HEK293 (cell line): ENCODE measurements around the gene BRD1.

Source experiments
- CTCF ChIA-PET: fragments of 350-600 bp; formaldehyde crosslinking; extraction: SDS; loops from one replicate; lab custom pipeline; 2021; ENCODE audit warnings: antibody characterized with exemption; lab: Yijun Ruan, JAX
- POLR2A ChIA-PET: fragments of 300-600 bp; formaldehyde crosslinking; extraction: SDS; loops from one replicate; lab custom pipeline; 2020; ENCODE audit warnings: antibody characterized with exemption, inconsistent platforms; lab: Yijun Ruan, JAX
- H3K27ac ChIP-seq: fragments of 200-500 bp; sonication (Bioruptor generic); 2 replicates; pipeline ENCODE4 v1.5.1; 2014; ENCODE audit warnings: low read depth, low read length, control low read depth, inconsistent platforms; ENCODE audit errors: extremely low read depth
- H3K36me3 ChIP-seq, 2 experiments: fragments of 200-500 bp in 1 of 2; sonication (Bioruptor generic) in 1 of 2; 1 replicate in 1 of 2; 2 replicates in 1 of 2; pipeline ENCODE4 v1.5.1; 2014 to 2017; ENCODE audit warnings: inconsistent platforms in 2 of 2, low read length in 2 of 2; ENCODE audit not compliant: control insufficient read depth in 2 of 2, insufficient read depth in 1 of 2
- H3K4me1 ChIP-seq: fragments of 200-500 bp; sonication (Bioruptor generic); 2 replicates; pipeline ENCODE4 v1.5.1; 2014; ENCODE audit warnings: mild to moderate bottlenecking, low read length, inconsistent platforms; ENCODE audit not compliant: control insufficient read depth, insufficient read depth
- H3K4me3 ChIP-seq: 2 replicates; pipeline ENCODE4 v1.5.1; 2011; ENCODE audit warnings: low read depth, mild to moderate bottlenecking, control low read depth, low read length, moderate library complexity
- H3K9me3 ChIP-seq: fragments of 200-500 bp; sonication (Bioruptor generic); 2 replicates; pipeline ENCODE4 v1.5.1; 2014; ENCODE audit warnings: low read depth, low read length, inconsistent platforms; ENCODE audit not compliant: control insufficient read depth, insufficient read depth
- BCL11B ChIP-seq: fragments of 450-650 bp; formaldehyde crosslinking; IDR thresholded peaks from 2 replicates; pipeline ENCODE4 v1.5.1; 2016; ENCODE audit warnings: low read depth, missing biosample characterization, missing genetic modification characterization
- MEIS1 ChIP-seq: sonication (generic); formaldehyde crosslinking; IDR thresholded peaks from 2 replicates; pipeline ENCODE4 v1.8.1; 2022; ENCODE audit warnings: missing genetic modification reagents, mild to moderate bottlenecking, borderline replicate concordance
- ZBTB21 ChIP-seq: fragments of 450-650 bp; formaldehyde crosslinking; IDR thresholded peaks from 2 replicates; pipeline ENCODE4 v1.5.1; 2017; ENCODE audit warnings: missing biosample characterization, missing genetic modification characterization
- ZNF211 ChIP-seq: fragments of 450-650 bp; formaldehyde crosslinking; IDR thresholded peaks from 2 replicates; pipeline ENCODE4 v1.5.1; 2016; ENCODE audit warnings: low read depth, missing biosample characterization, missing genetic modification characterization
- ZNF221 ChIP-seq: fragments of 450-650 bp; formaldehyde crosslinking; IDR thresholded peaks from 2 replicates; pipeline ENCODE4 v1.5.1; 2017; ENCODE audit warnings: missing biosample characterization, missing genetic modification characterization, borderline replicate concordance
- ZNF223 ChIP-seq: fragments of 450-650 bp; formaldehyde crosslinking; IDR thresholded peaks from 2 replicates; pipeline ENCODE4 v1.5.1; 2016; ENCODE audit warnings: missing biosample characterization, missing genetic modification characterization
- ZNF341 ChIP-seq: fragments of 450-650 bp; formaldehyde crosslinking; IDR thresholded peaks from 2 replicates; pipeline ENCODE4; 2016; ENCODE audit warnings: low read depth, missing biosample characterization, missing genetic modification characterization
- ZNF510 ChIP-seq: fragments of 450-650 bp; formaldehyde crosslinking; IDR thresholded peaks from 2 replicates; pipeline ENCODE4 v1.5.1; 2018; ENCODE audit warnings: mild to moderate bottlenecking, missing genetic modification characterization, missing biosample characterization; ENCODE audit not compliant: insufficient replicate concordance
- ZNF514 ChIP-seq: fragments of 450-650 bp; formaldehyde crosslinking; IDR thresholded peaks from 2 replicates; pipeline ENCODE4 v1.5.1; 2016; ENCODE audit warnings: missing biosample characterization, missing genetic modification characterization
- ZNF548 ChIP-seq: fragments of 450-650 bp; formaldehyde crosslinking; IDR thresholded peaks from 2 replicates; pipeline ENCODE4 v1.5.1; 2016; ENCODE audit warnings: missing biosample characterization, missing genetic modification characterization
- ZNF549 ChIP-seq: fragments of 450-650 bp; IDR thresholded peaks from 2 replicates; pipeline ENCODE4 v1.5.1; 2018; ENCODE audit warnings: missing biosample characterization, missing genetic modification characterization, mild to moderate bottlenecking, inconsistent platforms, moderate library complexity
- ZNF571 ChIP-seq: fragments of 450-650 bp; formaldehyde crosslinking; IDR thresholded peaks from 2 replicates; pipeline ENCODE4 v1.5.0; 2017; ENCODE audit warnings: missing biosample characterization, missing genetic modification characterization
- ZNF621 ChIP-seq: fragments of 450-650 bp; formaldehyde crosslinking; IDR thresholded peaks from 2 replicates; pipeline ENCODE4 v1.5.1; 2017; ENCODE audit warnings: missing biosample characterization, missing genetic modification characterization
- ZNF654 ChIP-seq: fragments of 450-650 bp; formaldehyde crosslinking; IDR thresholded peaks from 2 replicates; pipeline ENCODE4 v1.5.1; 2016; ENCODE audit warnings: low read depth, missing biosample characterization, missing genetic modification characterization
- ZNF791 ChIP-seq: fragments of 450-650 bp; formaldehyde crosslinking; IDR thresholded peaks from 2 replicates; pipeline ENCODE4 v1.5.1; 2016; ENCODE audit warnings: missing biosample characterization, missing genetic modification characterization
- TF ChIP-seq, protein P1 (sequence below): fragments of 450-650 bp; formaldehyde crosslinking; IDR thresholded peaks from 2 replicates; pipeline ENCODE4 v1.5.1; 2016; ENCODE audit warnings: missing biosample characterization, missing genetic modification characterization
- TF ChIP-seq, protein P2 (sequence below): fragments of 450-650 bp; formaldehyde crosslinking; conservative IDR thresholded peaks from 2 replicates; pipeline ENCODE4 v1.5.1; 2016; ENCODE audit warnings: low read depth, missing biosample characterization, missing genetic modification characterization
- TF ChIP-seq, protein P3 (sequence below): fragments of 450-650 bp; formaldehyde crosslinking; IDR thresholded peaks from 2 replicates; pipeline ENCODE4 v1.5.1; 2016; ENCODE audit warnings: missing biosample characterization, missing genetic modification characterization
- TF ChIP-seq, protein P4 (sequence below): fragments of 450-650 bp; formaldehyde crosslinking; IDR thresholded peaks from 2 replicates; pipeline ENCODE4 v1.5.0; 2017; ENCODE audit warnings: missing biosample characterization, missing genetic modification characterization, borderline replicate concordance

The BRD1 gene

DNA sequence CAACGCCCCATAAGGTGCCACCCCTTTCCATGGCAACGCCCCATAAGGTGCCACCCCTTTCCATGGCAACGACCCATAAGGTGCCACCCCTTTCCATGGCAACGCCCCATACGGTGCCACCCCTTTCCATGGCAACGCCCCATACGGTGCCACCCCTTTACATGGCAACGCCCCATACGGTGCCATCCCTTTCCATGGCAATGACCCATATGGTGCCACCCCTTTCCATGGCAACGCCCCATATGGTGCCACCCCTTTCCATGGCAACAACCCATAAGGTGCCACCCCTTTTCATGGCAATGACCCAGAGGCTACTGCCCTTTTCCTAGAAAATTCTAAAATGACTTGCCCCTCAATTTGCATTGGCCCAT lies 72.1 kb downstream of the BRD1 start (continued):
- no peak for TF ChIP-seq ZNF223 (tag by site-specific recombination)
- TF ChIP-seq, protein P1, sequence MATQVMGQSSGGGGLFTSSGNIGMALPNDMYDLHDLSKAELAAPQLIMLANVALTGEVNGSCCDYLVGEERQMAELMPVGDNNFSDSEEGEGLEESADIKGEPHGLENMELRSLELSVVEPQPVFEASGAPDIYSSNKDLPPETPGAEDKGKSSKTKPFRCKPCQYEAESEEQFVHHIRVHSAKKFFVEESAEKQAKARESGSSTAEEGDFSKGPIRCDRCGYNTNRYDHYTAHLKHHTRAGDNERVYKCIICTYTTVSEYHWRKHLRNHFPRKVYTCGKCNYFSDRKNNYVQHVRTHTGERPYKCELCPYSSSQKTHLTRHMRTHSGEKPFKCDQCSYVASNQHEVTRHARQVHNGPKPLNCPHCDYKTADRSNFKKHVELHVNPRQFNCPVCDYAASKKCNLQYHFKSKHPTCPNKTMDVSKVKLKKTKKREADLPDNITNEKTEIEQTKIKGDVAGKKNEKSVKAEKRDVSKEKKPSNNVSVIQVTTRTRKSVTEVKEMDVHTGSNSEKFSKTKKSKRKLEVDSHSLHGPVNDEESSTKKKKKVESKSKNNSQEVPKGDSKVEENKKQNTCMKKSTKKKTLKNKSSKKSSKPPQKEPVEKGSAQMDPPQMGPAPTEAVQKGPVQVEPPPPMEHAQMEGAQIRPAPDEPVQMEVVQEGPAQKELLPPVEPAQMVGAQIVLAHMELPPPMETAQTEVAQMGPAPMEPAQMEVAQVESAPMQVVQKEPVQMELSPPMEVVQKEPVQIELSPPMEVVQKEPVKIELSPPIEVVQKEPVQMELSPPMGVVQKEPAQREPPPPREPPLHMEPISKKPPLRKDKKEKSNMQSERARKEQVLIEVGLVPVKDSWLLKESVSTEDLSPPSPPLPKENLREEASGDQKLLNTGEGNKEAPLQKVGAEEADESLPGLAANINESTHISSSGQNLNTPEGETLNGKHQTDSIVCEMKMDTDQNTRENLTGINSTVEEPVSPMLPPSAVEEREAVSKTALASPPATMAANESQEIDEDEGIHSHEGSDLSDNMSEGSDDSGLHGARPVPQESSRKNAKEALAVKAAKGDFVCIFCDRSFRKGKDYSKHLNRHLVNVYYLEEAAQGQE: no peak
- TF ChIP-seq, protein P2, sequence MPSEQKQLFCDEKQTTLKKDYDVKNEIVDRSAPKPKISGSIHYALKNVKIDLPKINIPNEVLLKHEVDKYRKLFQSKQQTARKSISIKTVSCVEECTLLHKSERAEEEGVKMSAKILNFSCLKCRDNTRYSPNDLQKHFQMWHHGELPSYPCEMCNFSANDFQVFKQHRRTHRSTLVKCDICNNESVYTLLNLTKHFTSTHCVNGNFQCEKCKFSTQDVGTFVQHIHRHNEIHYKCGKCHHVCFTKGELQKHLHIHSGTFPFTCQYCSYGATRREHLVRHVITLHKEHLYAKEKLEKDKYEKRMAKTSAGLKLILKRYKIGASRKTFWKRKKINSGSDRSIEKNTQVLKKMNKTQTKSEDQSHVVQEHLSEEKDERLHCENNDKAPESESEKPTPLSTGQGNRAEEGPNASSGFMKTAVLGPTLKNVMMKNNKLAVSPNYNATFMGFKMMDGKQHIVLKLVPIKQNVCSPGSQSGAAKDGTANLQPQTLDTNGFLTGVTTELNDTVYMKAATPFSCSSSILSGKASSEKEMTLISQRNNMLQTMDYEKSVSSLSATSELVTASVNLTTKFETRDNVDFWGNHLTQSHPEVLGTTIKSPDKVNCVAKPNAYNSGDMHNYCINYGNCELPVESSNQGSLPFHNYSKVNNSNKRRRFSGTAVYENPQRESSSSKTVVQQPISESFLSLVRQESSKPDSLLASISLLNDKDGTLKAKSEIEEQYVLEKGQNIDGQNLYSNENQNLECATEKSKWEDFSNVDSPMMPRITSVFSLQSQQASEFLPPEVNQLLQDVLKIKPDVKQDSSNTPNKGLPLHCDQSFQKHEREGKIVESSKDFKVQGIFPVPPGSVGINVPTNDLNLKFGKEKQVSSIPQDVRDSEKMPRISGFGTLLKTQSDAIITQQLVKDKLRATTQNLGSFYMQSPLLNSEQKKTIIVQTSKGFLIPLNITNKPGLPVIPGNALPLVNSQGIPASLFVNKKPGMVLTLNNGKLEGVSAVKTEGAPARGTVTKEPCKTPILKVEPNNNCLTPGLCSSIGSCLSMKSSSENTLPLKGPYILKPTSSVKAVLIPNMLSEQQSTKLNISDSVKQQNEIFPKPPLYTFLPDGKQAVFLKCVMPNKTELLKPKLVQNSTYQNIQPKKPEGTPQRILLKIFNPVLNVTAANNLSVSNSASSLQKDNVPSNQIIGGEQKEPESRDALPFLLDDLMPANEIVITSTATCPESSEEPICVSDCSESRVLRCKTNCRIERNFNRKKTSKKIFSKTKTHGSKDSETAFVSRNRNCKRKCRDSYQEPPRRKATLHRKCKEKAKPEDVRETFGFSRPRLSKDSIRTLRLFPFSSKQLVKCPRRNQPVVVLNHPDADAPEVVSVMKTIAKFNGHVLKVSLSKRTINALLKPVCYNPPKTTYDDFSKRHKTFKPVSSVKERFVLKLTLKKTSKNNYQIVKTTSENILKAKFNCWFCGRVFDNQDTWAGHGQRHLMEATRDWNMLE: no peak

DNA sequence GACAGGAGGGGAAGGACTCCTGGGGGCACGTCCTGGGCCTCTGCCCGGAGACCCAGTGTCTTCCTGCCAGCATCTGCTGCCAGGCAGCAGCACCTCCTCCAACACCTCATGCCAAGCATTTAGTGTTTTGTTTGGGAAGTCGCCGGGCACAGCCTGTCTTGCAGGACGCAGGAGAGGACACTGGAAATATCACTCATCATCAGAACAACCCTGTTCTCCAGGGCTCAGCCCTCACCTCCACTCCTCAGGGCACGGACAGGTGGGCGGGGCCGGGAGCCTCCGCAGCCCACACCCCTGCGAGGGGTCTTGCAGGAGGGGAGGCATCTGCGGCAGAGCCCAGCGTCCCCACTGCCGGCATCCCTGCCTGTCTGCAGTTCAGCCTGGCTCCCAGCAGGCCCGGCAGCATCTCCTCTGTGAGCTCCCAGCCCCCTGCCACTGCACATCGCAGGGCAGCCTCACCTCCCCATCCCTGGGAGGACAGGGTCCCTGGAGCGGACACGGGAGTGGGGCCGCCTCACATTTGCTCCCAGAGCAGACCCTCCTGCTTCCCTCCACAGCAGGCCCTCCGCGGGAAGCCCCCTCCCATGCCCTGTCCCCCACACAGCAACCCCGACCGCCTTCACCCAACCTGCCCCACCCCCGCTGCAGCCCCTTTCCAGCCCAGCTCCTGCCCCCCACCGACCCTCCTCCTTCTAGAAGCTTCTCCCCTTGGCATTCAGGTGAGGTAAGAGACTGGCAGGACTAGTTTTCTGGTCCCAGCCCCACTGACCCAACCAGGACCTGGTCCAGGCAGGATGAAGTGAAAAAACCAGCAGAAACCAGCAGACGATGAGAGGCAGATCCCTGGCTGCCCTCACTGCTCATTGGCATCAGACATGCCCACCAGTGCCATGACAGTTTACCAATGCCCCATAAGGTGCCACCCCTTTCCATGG lies 72.7 kb downstream of the BRD1 start:
- Histone ChIP-seq H3K9me3 (no peaks in the 10 kb centered on the region), H3K4me1 (no peaks in the 10 kb centered on the region), H3K4me3 (no peak overlapping the region), H3K36me3 (no peaks in the 10 kb centered on the region), H3K27ac (no peak overlapping the region)
- ChIA-PET CTCF (no interaction called here), POLR2A (no interaction called here)
- no peak for TF ChIP-seq ZNF654
- no peak for TF ChIP-seq BCL11B (tag by site-specific recombination)
- no peak for TF ChIP-seq ZNF549 (tag by site-specific recombination)
- TF ChIP-seq, protein P3, sequence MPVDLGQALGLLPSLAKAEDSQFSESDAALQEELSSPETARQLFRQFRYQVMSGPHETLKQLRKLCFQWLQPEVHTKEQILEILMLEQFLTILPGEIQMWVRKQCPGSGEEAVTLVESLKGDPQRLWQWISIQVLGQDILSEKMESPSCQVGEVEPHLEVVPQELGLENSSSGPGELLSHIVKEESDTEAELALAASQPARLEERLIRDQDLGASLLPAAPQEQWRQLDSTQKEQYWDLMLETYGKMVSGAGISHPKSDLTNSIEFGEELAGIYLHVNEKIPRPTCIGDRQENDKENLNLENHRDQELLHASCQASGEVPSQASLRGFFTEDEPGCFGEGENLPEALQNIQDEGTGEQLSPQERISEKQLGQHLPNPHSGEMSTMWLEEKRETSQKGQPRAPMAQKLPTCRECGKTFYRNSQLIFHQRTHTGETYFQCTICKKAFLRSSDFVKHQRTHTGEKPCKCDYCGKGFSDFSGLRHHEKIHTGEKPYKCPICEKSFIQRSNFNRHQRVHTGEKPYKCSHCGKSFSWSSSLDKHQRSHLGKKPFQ (tag by site-specific recombination): no peak
- TF ChIP-seq ZNF548 (tag by site-specific recombination): no peak
- TF ChIP-seq ZNF341 (tag by site-specific recombination): no peak
- TF ChIP-seq ZNF221: no peak

DNA sequence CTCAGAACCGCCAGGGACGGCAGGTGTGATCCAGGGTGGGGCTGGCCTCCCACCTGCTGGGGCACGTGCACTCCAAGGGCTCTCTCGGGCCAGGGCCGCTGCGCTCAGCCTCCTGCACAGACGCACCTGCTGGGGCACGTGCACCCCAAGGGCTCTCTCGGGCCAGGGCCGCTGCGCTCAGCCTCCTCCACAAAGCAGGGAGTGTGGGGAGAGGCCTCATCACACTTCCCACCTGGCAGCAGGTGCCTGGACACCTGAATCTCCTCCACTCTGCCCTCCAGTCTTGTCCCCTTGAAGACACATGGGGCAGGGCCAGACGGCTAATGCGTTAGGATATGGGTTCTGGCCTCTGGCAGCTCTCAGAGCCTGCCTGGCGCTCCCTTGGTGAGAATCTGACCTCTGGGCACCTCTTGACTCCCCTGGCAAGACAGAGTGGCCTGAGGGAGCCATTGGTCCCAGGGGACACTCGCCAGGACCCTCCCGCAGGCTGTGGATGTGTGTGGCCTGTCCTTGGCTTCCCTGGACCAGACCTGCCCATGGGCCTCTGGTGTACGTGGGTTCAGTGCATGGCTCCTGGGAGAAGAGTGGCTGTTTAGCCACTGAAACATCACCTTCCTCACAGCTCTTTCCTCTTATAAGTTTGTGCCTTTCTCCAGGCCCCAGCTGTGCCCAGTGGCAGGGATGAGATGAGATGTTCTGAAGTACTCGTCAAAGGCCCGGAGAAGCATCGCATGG lies 73.5 kb downstream of the BRD1 start:
- H3K9me3 ChIP-seq: no peaks in the 10 kb centered on the region
- ChIA-PET POLR2A (no interaction called here), CTCF (no interaction called here)
- no peak overlapping the region for H3K4me3 ChIP-seq
- H3K27ac ChIP-seq: no peak overlapping the region
- H3K4me1 ChIP-seq: no peaks in the 10 kb centered on the region
- no peaks in the 10 kb centered on the region for H3K36me3 ChIP-seq
- TF ChIP-seq ZNF571 (tag by site-specific recombination) (no peak), ZNF510 (no peak), ZNF514 (tag by site-specific recombination) (no peak), ZNF791 (tag by site-specific recombination) (no peak), MEIS1 (CRISPR knock-in tag) (no peak), ZNF621 (tag by site-specific recombination) (no peak), ZBTB21 (no peak), ZNF211 (no peak)
- TF ChIP-seq, protein P4, sequence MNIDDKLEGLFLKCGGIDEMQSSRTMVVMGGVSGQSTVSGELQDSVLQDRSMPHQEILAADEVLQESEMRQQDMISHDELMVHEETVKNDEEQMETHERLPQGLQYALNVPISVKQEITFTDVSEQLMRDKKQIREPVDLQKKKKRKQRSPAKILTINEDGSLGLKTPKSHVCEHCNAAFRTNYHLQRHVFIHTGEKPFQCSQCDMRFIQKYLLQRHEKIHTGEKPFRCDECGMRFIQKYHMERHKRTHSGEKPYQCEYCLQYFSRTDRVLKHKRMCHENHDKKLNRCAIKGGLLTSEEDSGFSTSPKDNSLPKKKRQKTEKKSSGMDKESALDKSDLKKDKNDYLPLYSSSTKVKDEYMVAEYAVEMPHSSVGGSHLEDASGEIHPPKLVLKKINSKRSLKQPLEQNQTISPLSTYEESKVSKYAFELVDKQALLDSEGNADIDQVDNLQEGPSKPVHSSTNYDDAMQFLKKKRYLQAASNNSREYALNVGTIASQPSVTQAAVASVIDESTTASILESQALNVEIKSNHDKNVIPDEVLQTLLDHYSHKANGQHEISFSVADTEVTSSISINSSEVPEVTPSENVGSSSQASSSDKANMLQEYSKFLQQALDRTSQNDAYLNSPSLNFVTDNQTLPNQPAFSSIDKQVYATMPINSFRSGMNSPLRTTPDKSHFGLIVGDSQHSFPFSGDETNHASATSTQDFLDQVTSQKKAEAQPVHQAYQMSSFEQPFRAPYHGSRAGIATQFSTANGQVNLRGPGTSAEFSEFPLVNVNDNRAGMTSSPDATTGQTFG (tag by site-specific recombination): no peak
